ENCODE results near the gene RNF19B.

- TF ChIP-seq PAX5 (IDR thresholded peaks at IDR 0.05; ENCODE audit: insufficient read depth, low read length, severe bottlenecking) (no peak), SPI1 (IDR thresholded peaks at IDR 0.05; ENCODE audit: low read depth, low read length) (no peak), POLR2A (IDR thresholded peaks at IDR 0.05; ENCODE audit: low read depth, low read length) (no peak), POLR2AphosphoS5 (IDR thresholded peaks at IDR 0.05; ENCODE audit: low read depth, low read length) (no peak), POU2F2 (IDR thresholded peaks at IDR 0.05; ENCODE audit: low read depth, low read length) (no peak)
Measured at GRCh38 chr1:32886828-32887414, 77.7 kb downstream of the RNF19B start.

Measured in GM12891 (cell line).